A549 (cell line): ENCODE results near the gene HIVEP1. TPM values are rescaled to one million over a fixed set of nuclear protein-coding genes. Genes with fewer than 3 reads are reported as not detected.

ENCODE experiments used
- ATAC-seq, 2 experiments: fragments of 200-7000 bp in 1 of 2; fragments of >200 bp in 1 of 2; cut with Nextera tagmentation in 1 of 2; cut with Tn5 transposase in 1 of 2; 3 replicates each; pipeline versions ENCODE4 v1.8.0 to v1.9.1; 2018 to 2020; ENCODE audit warnings: mild to moderate bottlenecking in 1 of 2, moderate library complexity in 1 of 2
- CTCF ChIA-PET: fragments of 300-600 bp; sonication (Branson Sonifier 250); formaldehyde crosslinking; extraction: SDS; loops from one replicate; lab custom pipeline; 2021; ENCODE audit warnings: antibody characterized with exemption, inconsistent platforms; lab: Yijun Ruan, JAX
- POLR2A ChIA-PET: fragments of 350-600 bp; formaldehyde crosslinking; extraction: SDS; loops from one replicate; lab custom pipeline; 2021; ENCODE audit warnings: antibody characterized with exemption, inconsistent platforms; lab: Yijun Ruan, JAX
- DNase-seq, 2 experiments: peaks; one replicate each; pipeline versions ENCODE4 v3.0.0 to v3.0.0-alpha.2; 2011 to 2016; ENCODE audit warnings: low read depth in 1 of 2, low spot score in 1 of 2
- FAIRE-seq: peaks from 2 replicates; lab custom pipeline; 2011; peaks lifted over from hg19 to GRCh38; lab: Jason Lieb, UNC
- H3K27ac ChIP-seq, 2 experiments: fragments of >200 bp; sonication (Bioruptor Twin); formaldehyde crosslinking; 3 replicates each; pipeline ENCODE4 v1.5.1; 2016 to 2017
- H3K4me1 ChIP-seq: fragments of >200 bp; sonication (Bioruptor Twin); formaldehyde crosslinking; 3 replicates; pipeline ENCODE4 v1.6.1; 2016
- H3K4me2 ChIP-seq: fragments of >200 bp; sonication (Bioruptor Twin); formaldehyde crosslinking; 3 replicates; pipeline ENCODE4 v1.6.1; 2016
- H3K4me3 ChIP-seq: fragments of >200 bp; sonication (Bioruptor Twin); formaldehyde crosslinking; 3 replicates; pipeline ENCODE4 v1.5.1; 2016
- H3K9me3 ChIP-seq: fragments of >200 bp; sonication (Bioruptor Twin); formaldehyde crosslinking; 3 replicates; pipeline ENCODE4 v1.6.1; 2016
- CBX2 ChIP-seq: fragments of 200-600 bp; sonication (generic); IDR thresholded peaks from 2 replicates; pipeline ENCODE4 v1.6.1; 2016; ENCODE audit warnings: low read depth, mild to moderate bottlenecking, borderline replicate concordance
- CHD2 ChIP-seq: fragments of 150-350 bp; IDR thresholded peaks from 2 replicates; pipeline ENCODE4 v1.6.1; 2014; ENCODE audit warnings: low read length; ENCODE audit not compliant: partially characterized antibody
- CHD4 ChIP-seq: fragments of 200-600 bp; sonication (generic); IDR thresholded peaks from 2 replicates; pipeline ENCODE4 v1.6.1; 2016; ENCODE audit warnings: antibody characterized with exemption, mild to moderate bottlenecking, borderline replicate concordance
- E2F6 ChIP-seq: IDR thresholded peaks from 2 replicates; pipeline ENCODE4 v1.6.1; 2012; ENCODE audit warnings: low read depth, borderline replicate concordance
- EHF ChIP-seq: fragments of 250-450 bp; sonication (Bioruptor Pico); IDR thresholded peaks from 2 replicates; pipeline ENCODE4 v1.5.0; 2020; ENCODE audit warnings: mild to moderate bottlenecking
- EP300 ChIP-seq, 2 experiments: fragments of >200 bp; sonication (Bioruptor Twin); formaldehyde crosslinking; IDR thresholded peaks; 2 replicates in 1 of 2; 3 replicates in 1 of 2; pipeline ENCODE4 v1.6.1; 2016 to 2017
- ESRRA ChIP-seq: fragments of 150-350 bp; IDR thresholded peaks from 2 replicates; pipeline ENCODE4 v1.6.1; 2014; ENCODE audit warnings: mild to moderate bottlenecking, low read length, borderline replicate concordance
- HES2 ChIP-seq: fragments of >200 bp; sonication (Bioruptor Twin); formaldehyde crosslinking; IDR thresholded peaks from 2 replicates; pipeline ENCODE4 v1.6.1; 2016
- HMGXB4 ChIP-seq: fragments of 250-450 bp; sonication (Bioruptor Pico); IDR thresholded peaks from 2 replicates; pipeline ENCODE4 v1.5.0; 2021; ENCODE audit warnings: mild to moderate bottlenecking, moderate library complexity, borderline replicate concordance
- HOXA7 ChIP-seq: fragments of 250-450 bp; sonication (Bioruptor Pico); IDR thresholded peaks from 2 replicates; pipeline ENCODE4 v1.5.0; 2020; ENCODE audit warnings: mild to moderate bottlenecking, moderate library complexity
- HOXB5 ChIP-seq: fragments of 250-450 bp; sonication (Bioruptor Pico); IDR thresholded peaks from 2 replicates; pipeline ENCODE4 v1.5.0; 2020; ENCODE audit warnings: mild to moderate bottlenecking, moderate library complexity
- JUN ChIP-seq, 2 experiments: fragments of >200 bp; sonication (Bioruptor Twin); formaldehyde crosslinking; IDR thresholded peaks; 2 replicates in 1 of 2; 3 replicates in 1 of 2; pipeline ENCODE4 v1.6.1; 2016 to 2017
- JUNB ChIP-seq: fragments of >200 bp; sonication (Bioruptor Twin); formaldehyde crosslinking; IDR thresholded peaks from 2 replicates; pipeline ENCODE4 v1.6.1; 2016
- MAFK ChIP-seq: fragments of 450-650 bp; IDR thresholded peaks from 2 replicates; pipeline ENCODE4 v1.6.1; 2014; ENCODE audit not compliant: partially characterized antibody
- MAZ ChIP-seq: fragments of 150-350 bp; IDR thresholded peaks from 2 replicates; pipeline ENCODE4 v1.6.1; 2014; ENCODE audit warnings: antibody characterized with exemption, low read depth, low read length, borderline replicate concordance
- MYC ChIP-seq: IDR thresholded peaks from 2 replicates; pipeline ENCODE4 v1.6.1; 2012; ENCODE audit warnings: mild to moderate bottlenecking, inconsistent platforms, low read length, improper control_type of control experiment, borderline replicate concordance
- PBX3 ChIP-seq: IDR thresholded peaks from 2 replicates; pipeline ENCODE4 v1.6.1; 2012
- PHF8 ChIP-seq: fragments of 200-600 bp; sonication (generic); IDR thresholded peaks from 2 replicates; pipeline ENCODE4 v1.6.1; 2016; ENCODE audit warnings: low read depth, mild to moderate bottlenecking, antibody characterized with exemption, moderate library complexity, borderline replicate concordance
- POLR2AphosphoS2 ChIP-seq: conservative IDR thresholded peaks from 2 replicates; pipeline ENCODE4 v1.6.1; 2012; ENCODE audit warnings: low read length, improper control_type of control experiment, inconsistent platforms
- RAD21 ChIP-seq, 2 experiments: fragments of >200 bp in 1 of 2; sonication (Bioruptor Twin) in 1 of 2; formaldehyde crosslinking in 1 of 2; IDR thresholded peaks in 1 of 2; conservative IDR thresholded peaks in 1 of 2; 2 replicates in 1 of 2; 3 replicates in 1 of 2; pipeline ENCODE4 v1.6.1; 2012 to 2018; ENCODE audit warnings: inconsistent platforms in 1 of 2
- RARB ChIP-seq: fragments of 250-450 bp; sonication (Bioruptor Pico); IDR thresholded peaks from 2 replicates; pipeline ENCODE4 v1.8.0; 2021; ENCODE audit warnings: mild to moderate bottlenecking, moderate library complexity
- RNF2 ChIP-seq: fragments of 200-600 bp; sonication (generic); IDR thresholded peaks from 2 replicates; pipeline ENCODE4 v1.6.1; 2016; ENCODE audit warnings: low read depth, mild to moderate bottlenecking, antibody characterized with exemption, moderate library complexity, borderline replicate concordance
- SREBF2 ChIP-seq: fragments of 450-650 bp; IDR thresholded peaks from 2 replicates; pipeline ENCODE4 v1.6.1; 2014; ENCODE audit warnings: mild to moderate bottlenecking, moderate library complexity
- ZNF302 ChIP-seq: fragments of 250-450 bp; sonication (Bioruptor Pico); IDR thresholded peaks from 2 replicates; pipeline ENCODE4 v1.9.0; 2021; ENCODE audit warnings: inconsistent platforms, mild to moderate bottlenecking, moderate library complexity
- WGBS: methylation state at CpG from one replicate; pipeline ENCODE4 v1.1.6; 2017; ENCODE audit errors: missing lambda C conversion rate; 5-methylcytosine and 5-hydroxymethylcytosine counted together
- polyA plus RNA-seq, 4 experiments: library from polyadenylated mRNA; depleted of rRNA in 3 of 4; stranded (reverse); fragments of >200 nt; fragmentation: RNase III in 1 of 4; extraction: RNeasy Plus Mini Kit Qiagen cat#74134 plus additional on column Dnase treatment in 1 of 4; gene quantifications; 2 replicates in 3 of 4; 3 replicates in 1 of 4; pipeline ENCODE4 v1.2.3, GENCODE V29; 2011 to 2017

Gene HIVEP1
- polyA plus RNA-seq, 2 of the 4 experiments (the other 2 are of a cell fraction), result 5.8 to 10.5 TPM

GRCh38 chr6:12170351-12171092, 158.4 kb downstream of the HIVEP1 start:
- ATAC-seq (no peak), DNase-seq (no peak), FAIRE-seq (no peak)
- TF ChIP-seq MYC, result no peak
- no peak for TF ChIP-seq POLR2AphosphoS2
- no peak for TF ChIP-seq JUNB
- TF ChIP-seq SREBF2, result no peak
- TF ChIP-seq PHF8, result no peak
- no peak for TF ChIP-seq HOXB5 (CRISPR knock-in tag)
- TF ChIP-seq CHD4, result no peak
- no peak for TF ChIP-seq CHD2
- no peak for TF ChIP-seq JUN (IDR thresholded peaks at IDR 0.05)
- POLR2A ChIA-PET, result no interaction called here
- WGBS, result 87% methylated on average over 13 of the region's 13 CpGs
- Histone ChIP-seq H3K4me1 (peaks cover 9% of the 10 kb centered on the region; the same call in 1 of the 3 replicates), H3K27ac (no peak overlapping the region), H3K9me3 (no peaks in the 10 kb centered on the region), H3K4me3 (no peak overlapping the region), H3K4me2 (no peak overlapping the region)
- CTCF ChIA-PET, result no interaction called here

GRCh38 chr6:12171717-12172116, 159.6 kb downstream of the HIVEP1 start:
- Histone ChIP-seq H3K4me2 (no peak overlapping the region), H3K4me1 (peaks cover 9% of the 10 kb centered on the region; the same call in 1 of the 3 replicates), H3K9me3 (no peaks in the 10 kb centered on the region), H3K27ac (no peak overlapping the region), H3K4me3 (no peak overlapping the region)
- ChIA-PET POLR2A (no interaction called here), CTCF (interaction anchor here (0.6 kb wide), 1 partner anchor 430 kb away, joined by 3 read pairs; no protein-coding TSS in a partner anchor)
- WGBS, result 83% methylated on average over 4 of the region's 5 CpGs
- ATAC-seq (no peak), FAIRE-seq (no peak), DNase-seq (no peak)
- TF ChIP-seq E2F6 (no peak), EHF (CRISPR knock-in tag) (no peak), MAZ (no peak)

- H3K4me2 ChIP-seq, result no peak overlapping the region
- TF ChIP-seq ZNF302, result no peak
- no peak for TF ChIP-seq RARB (CRISPR knock-in tag)
- TF ChIP-seq ESRRA, result no peak
- TF ChIP-seq RNF2, result no peak
- TF ChIP-seq MAFK, result no peak
- no peak for TF ChIP-seq HES2
- TF ChIP-seq SREBF2, result no peak
- no peak for TF ChIP-seq RAD21 (conservative IDR thresholded peaks at IDR 0.05 in 1 of 2, IDR thresholded peaks at IDR 0.05 in 1 of 2)
- TF ChIP-seq, all 56 proteins: peak for 0
- no peaks in the 10 kb centered on the region for H3K9me3 ChIP-seq
- no peak for FAIRE-seq
- ATAC-seq, result no peak
- no peak overlapping the region for H3K4me3 ChIP-seq
- H3K4me1 ChIP-seq, result peaks cover 9% of the 10 kb centered on the region; the same call in 1 of the 3 replicates
- ChIA-PET CTCF (no interaction called here), POLR2A (no interaction called here)
- no peak for DNase-seq
- H3K27ac ChIP-seq, result no peak overlapping the region
- WGBS, result 61% methylated on average over 2 of the region's 2 CpGs
These were observed 160.5 kb downstream of the HIVEP1 start for GRCh38 chr6:12172572-12172971.

GRCh38 chr6:12173181-12173580, 161.1 kb downstream of the HIVEP1 start:
- H3K27ac ChIP-seq, result no peak overlapping the region
- H3K4me3 ChIP-seq, result no peak overlapping the region
- POLR2A ChIA-PET, result no interaction called here
- no peak overlapping the region for H3K4me2 ChIP-seq
- H3K9me3 ChIP-seq, result no peaks in the 10 kb centered on the region
- TF ChIP-seq PBX3, result no peak
- TF ChIP-seq EP300 (IDR thresholded peaks at IDR 0.05), result no peak
- no peak for TF ChIP-seq POLR2AphosphoS2
- no peak for TF ChIP-seq CBX2
- no peak for TF ChIP-seq HES2
- no peak for TF ChIP-seq HMGXB4 (CRISPR knock-in tag)
- no peak for TF ChIP-seq ESRRA
- TF ChIP-seq HOXA7 (CRISPR knock-in tag), result no peak
- TF ChIP-seq, all 56 proteins: peak for 0
- CTCF ChIA-PET, result no interaction called here
- FAIRE-seq (no peak), DNase-seq (no peak), ATAC-seq (no peak)
- peaks cover 9% of the 10 kb centered on the region; the same call in 1 of the 3 replicates for H3K4me1 ChIP-seq
- WGBS, result 81% methylated on average over 5 of the region's 5 CpGs
